GM18507 (cell line): Measurements from ENCODE around the gene NPIPA8.
"Not testable (repeated sequence)": the region's sequence is repeated elsewhere in the genome, so short reads cannot be mapped to it uniquely, and the experiment has no call there.

Source experiments
- DNase-seq: peaks from one replicate; pipeline ENCODE4 v3.0.0; 2011; ENCODE audit warnings: low read depth; ENCODE audit not compliant: insufficient read length; ENCODE audit errors: extremely low spot score
- FAIRE-seq: peaks from 2 replicates; lab custom pipeline; 2011; peaks lifted over from hg19 to GRCh38; lab: Jason Lieb, UNC

The NPIPA8 gene

DNA sequence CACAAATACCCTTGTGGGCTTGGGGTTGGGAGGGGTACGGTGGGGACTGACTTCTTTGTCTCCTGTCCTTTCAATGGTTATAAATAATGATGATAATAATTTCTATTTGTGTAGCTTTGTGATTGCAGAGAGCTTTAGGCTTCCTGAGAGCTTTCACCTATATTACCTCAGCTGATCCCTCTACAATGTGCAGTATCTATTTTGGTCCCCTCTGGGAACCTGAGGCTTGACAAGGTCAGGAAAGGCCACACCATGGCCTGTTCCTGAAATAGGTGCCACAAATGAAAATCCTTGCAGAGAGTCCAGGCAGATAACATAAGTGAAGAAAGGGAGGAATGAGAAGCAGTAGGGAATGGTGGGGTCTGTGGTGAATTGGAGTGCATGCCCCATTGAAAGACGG lies 45.6 kb downstream of the NPIPA8 start:
- DNase-seq, FAIRE-seq: not testable (repeated sequence)

DNA sequence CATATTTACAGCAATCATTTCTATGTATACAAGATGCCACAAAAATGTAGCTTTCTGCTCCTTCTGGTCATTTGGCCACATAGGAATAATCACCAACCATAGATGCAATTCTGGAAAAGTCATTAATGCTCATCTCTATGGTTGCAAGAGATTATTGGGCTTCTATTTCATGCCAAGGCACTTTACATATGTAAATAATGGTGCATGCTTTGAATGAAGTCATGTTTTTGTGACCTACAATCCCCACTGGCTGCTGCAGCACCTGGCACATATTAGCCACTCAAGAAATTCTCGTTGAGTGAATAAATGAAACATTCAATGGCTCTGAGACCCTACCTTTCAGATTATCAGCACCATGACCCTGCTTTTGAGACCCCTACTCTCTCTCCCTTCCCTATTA lies 50.2 kb downstream of the NPIPA8 start:
- FAIRE-seq, DNase-seq: not testable (repeated sequence)

- FAIRE-seq, DNase-seq: not testable (repeated sequence)
Observed at GRCh38 chr16:18280319-18280718, 56.2 kb downstream of the NPIPA8 start.

- FAIRE-seq: not testable (repeated sequence)
Observed at GRCh38 chr16:18276756-18277155, 59.8 kb downstream of the NPIPA8 start.

DNA sequence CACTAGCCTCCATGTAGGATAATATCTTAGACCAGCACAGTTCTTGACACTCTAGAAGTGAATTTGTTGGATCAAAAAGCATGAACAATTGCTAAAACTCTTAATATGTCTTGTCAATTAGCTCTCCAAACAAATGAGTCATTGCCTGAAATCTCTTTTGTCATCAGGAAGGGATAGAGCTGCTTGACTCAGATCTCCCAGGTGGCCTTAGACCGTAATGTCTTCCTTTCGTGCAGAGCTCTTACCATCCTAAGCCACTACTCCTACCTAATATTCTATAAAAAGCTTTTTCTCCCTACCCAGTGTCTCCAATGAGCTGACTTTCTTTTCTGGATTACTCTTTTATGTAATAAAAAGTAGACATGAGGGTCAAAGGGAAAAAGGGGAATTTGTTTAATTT lies 66.4 kb downstream of the NPIPA8 start:
- not testable (repeated sequence) for DNase-seq, FAIRE-seq

More at GRCh38 chr16:18276756-18277155, 59.8 kb downstream of the NPIPA8 start:
- DNase-seq: not testable (repeated sequence)
